Measurements from ENCODE around the gene NFATC2. TPM values are rescaled to one million over a fixed set of nuclear protein-coding genes. Genes with fewer than 3 reads are reported as not detected.

Gene NFATC2
- total RNA-seq, 4 donors from 2014 or later = 8.8 to 15.6 (median 13.0) TPM

- Histone ChIP-seq H3K4me3 (no peak overlapping the region), H3K36me3 (no peaks in the 10 kb centered on the region), H3K9me3 (peaks cover 0 to 4% (median 0%) of the 10 kb centered on the region in 4 donors), H3K27me3 (no peaks in the 10 kb centered on the region), H3K27ac (replicated peaks in 1 of 4) (no peak overlapping the region), H3K4me1 (peaks cover 22 to 48% (median 30%) of the 10 kb centered on the region in 4 donors)
- DNase-seq (ENCODE audit: extremely low spot score) = no peak
- intact Hi-C loops (cut with DNase I) = no loop called here
- TF ChIP-seq CTCF (IDR thresholded peaks at IDR 0.05) (no peak), EP300 (IDR thresholded peaks at IDR 0.05) (no peak), POLR2AphosphoS5 (IDR thresholded peaks at IDR 0.05) (no peak)
- WGBS = 78% methylated on average over 4 of the region's 4 CpGs
Observed at GRCh38 chr20:51535075-51535386, 7.5 kb downstream of the NFATC2 start.

- TF ChIP-seq CTCF (IDR thresholded peaks at IDR 0.05) = no peak
- H3K4me3 ChIP-seq = no peak overlapping the region
- no peak for DNase-seq (ENCODE audit: extremely low spot score)
- H3K36me3 ChIP-seq = no peaks in the 10 kb centered on the region
- intact Hi-C loops (cut with DNase I) = no loop called here
- H3K4me1 ChIP-seq = peaks cover 22 to 60% (median 44%) of the 10 kb centered on the region in 4 donors
- H3K27me3 ChIP-seq = no peaks in the 10 kb centered on the region
- WGBS = 85% methylated on average over 19 of the region's 19 CpGs
- peak overlapping the region; percentile 6 to 73 (median 66) for H3K27ac ChIP-seq (replicated peaks in 1 of 4)
- peaks cover 0 to 4% (median 0%) of the 10 kb centered on the region in 4 donors for H3K9me3 ChIP-seq
Observed at GRCh38 chr20:51533291-51534172, 9.0 kb downstream of the NFATC2 start.

GRCh38 chr20:51532577-51533191, 9.8 kb downstream of the NFATC2 start:
- Histone ChIP-seq H3K4me1 (peaks cover 22 to 61% (median 46%) of the 10 kb centered on the region in 4 donors), H3K27ac (replicated peaks in 1 of 4) (peak overlapping the region; percentile 6 to 73 (median 66)), H3K9me3 (peaks cover 0 to 3% (median 0%) of the 10 kb centered on the region in 4 donors), H3K36me3 (no peaks in the 10 kb centered on the region), H3K27me3 (no peaks in the 10 kb centered on the region), H3K4me3 (no peak overlapping the region)
- TF ChIP-seq POLR2AphosphoS5 (IDR thresholded peaks at IDR 0.05) (peak; percentile 9 to 15), EP300 (IDR thresholded peaks at IDR 0.05) (no peak), CTCF (IDR thresholded peaks at IDR 0.05) (no peak), POLR2A (IDR thresholded peaks at IDR 0.05; ENCODE audit: low read depth) (no peak)
- WGBS = 58% methylated on average over 15 of the region's 24 CpGs
- no peak for DNase-seq (ENCODE audit: extremely low spot score)
- intact Hi-C loops (cut with DNase I) = no loop called here

- no peaks in the 10 kb centered on the region for H3K27me3 ChIP-seq
- H3K36me3 ChIP-seq = no peaks in the 10 kb centered on the region
- TF ChIP-seq EP300 (IDR thresholded peaks at IDR 0.05) (no peak), POLR2A (IDR thresholded peaks at IDR 0.05; ENCODE audit: low read depth) (no peak), POLR2AphosphoS5 (IDR thresholded peaks at IDR 0.05) (no peak), CTCF (IDR thresholded peaks at IDR 0.05) (no peak)
- WGBS = 71% methylated on average over 12 of the region's 12 CpGs
- no peak for DNase-seq (ENCODE audit: extremely low spot score)
- H3K27ac ChIP-seq (replicated peaks in 1 of 4) = peak overlapping the region; percentile 6 to 73 (median 66)
- H3K4me1 ChIP-seq = peaks cover 22 to 61% (median 46%) of the 10 kb centered on the region in 4 donors
- no peaks in the 10 kb centered on the region for H3K9me3 ChIP-seq
- intact Hi-C loops (cut with DNase I) = no loop called here
- no peak overlapping the region for H3K4me3 ChIP-seq
Observed at GRCh38 chr20:51531712-51532456, 10.6 kb downstream of the NFATC2 start.

Data from esophagus muscularis mucosa (tissue), 4 donors.